Spinal cord (tissue), 10 donors: ENCODE results near the gene SLC35E3. TPM values are rescaled to one million over a fixed set of nuclear protein-coding genes. Genes with fewer than 3 reads are reported as not detected.
"Not testable (repeated sequence)": the region's sequence is repeated elsewhere in the genome, so short reads cannot be mapped to it uniquely, and the experiment has no call there.

Source experiments
- DNase-seq, 6 donors: peaks; one replicate each; pipeline versions ENCODE4 v3.0.0 to v3.0.0-alpha.2; 2013 to 2015; ENCODE audit warnings: low spot score in 6 of 6, low read depth in 4 of 6
- H3K27ac ChIP-seq: one replicate; pipeline ENCODE4 v1.5.1; 2013; ENCODE audit warnings: low read depth, low read length, control low read depth
- H3K27me3 ChIP-seq: one replicate; pipeline ENCODE4 v1.6.1; 2013; ENCODE audit warnings: low read length; ENCODE audit not compliant: control insufficient read depth, insufficient read depth
- H3K36me3 ChIP-seq: one replicate; pipeline ENCODE4 v1.6.1; 2013; ENCODE audit warnings: low read length; ENCODE audit not compliant: control insufficient read depth, insufficient read depth
- H3K4me1 ChIP-seq: one replicate; pipeline ENCODE4 v1.6.1; 2013; ENCODE audit warnings: low read length; ENCODE audit not compliant: control insufficient read depth, insufficient read depth
- H3K4me3 ChIP-seq: one replicate; pipeline ENCODE4 v1.5.1; 2013; ENCODE audit warnings: low read depth, low read length, control low read depth
- H3K9me3 ChIP-seq: one replicate; pipeline ENCODE4 v1.6.1; 2013; ENCODE audit warnings: low read length; ENCODE audit not compliant: control insufficient read depth, insufficient read depth
- WGBS: methylation state at CpG from one replicate; pipeline ENCODE4 v1.1.5; 2013; ENCODE audit warnings: missing lambda C conversion rate; ENCODE audit not compliant: insufficient coverage; 5-methylcytosine and 5-hydroxymethylcytosine counted together
- polyA plus RNA-seq, 2 donors: library from polyadenylated mRNA; unstranded; fragments of 120-200 nt; gene quantifications; one replicate each; pipeline ENCODE4 v1.2.1, GENCODE V29; 2013; ENCODE audit not compliant: insufficient read length in 2 of 2
- total RNA-seq, 2 donors: library from RNA; depleted of rRNA in 1 of 2; stranded (reverse); fragments of 120-200 nt in 1 of 2; fragments of >200 nt in 1 of 2; gene quantifications; one replicate each; pipeline versions ENCODE4 v1.2.3 to v1.2.4, GENCODE V29; 2013 to 2014
- donor health status: healthy.

Gene SLC35E3
- total and polyA plus RNA-seq, 4 donors, result 7.3 to 26.7 (median 16.8) TPM

GRCh38 chr12:68808388-68809189 is 62.6 kb downstream of the SLC35E3 start:
- Histone ChIP-seq H3K36me3 (peaks cover 12% of the 10 kb centered on the region), H3K27me3 (no peaks in the 10 kb centered on the region), H3K9me3 (no peaks in the 10 kb centered on the region), H3K4me3 (peak overlapping the region; percentile 83), H3K4me1 (peaks cover 6% of the 10 kb centered on the region), H3K27ac (peak overlapping the region; percentile 95)
- under 1% methylated on average over 51 of the region's 61 CpGs for WGBS
- peak in 5 of 6 donors; percentile 10 to 77 (median 37) for DNase-seq

- peaks cover 6% of the 10 kb centered on the region for H3K4me1 ChIP-seq
- WGBS, result no CpG with 5 or more reads among the region's 12 CpGs
- H3K4me3 ChIP-seq, result peak overlapping the region; percentile 83
- H3K9me3 ChIP-seq, result no peaks in the 10 kb centered on the region
- no peaks in the 10 kb centered on the region for H3K27me3 ChIP-seq
- H3K27ac ChIP-seq, result peak overlapping the region; percentile 95
- no peak for DNase-seq
- peaks cover 15% of the 10 kb centered on the region for H3K36me3 ChIP-seq
These were observed 63.4 kb downstream of the SLC35E3 start for GRCh38 chr12:68809190-68810026.

GRCh38 chr12:68810027-68810389 is 64.0 kb downstream of the SLC35E3 start:
- not testable (repeated sequence) for H3K4me3 ChIP-seq, DNase-seq, H3K27me3 ChIP-seq, H3K4me1 ChIP-seq, H3K27ac ChIP-seq, H3K9me3 ChIP-seq
- 96% methylated on average over 10 of the region's 13 CpGs for WGBS
- H3K36me3 ChIP-seq, result peaks cover 15% of the 10 kb centered on the region

- H3K9me3 ChIP-seq, H3K27me3 ChIP-seq, DNase-seq, H3K27ac ChIP-seq, H3K4me3 ChIP-seq, H3K4me1 ChIP-seq: not testable (repeated sequence)
- WGBS, result 92% methylated on average over 4 of the region's 6 CpGs
- peaks cover 22% of the 10 kb centered on the region for H3K36me3 ChIP-seq
These were observed 65.6 kb downstream of the SLC35E3 start for GRCh38 chr12:68811573-68811972.

GRCh38 chr12:68812553-68813241 is 66.7 kb downstream of the SLC35E3 start:
- DNase-seq, result no peak
- H3K36me3 ChIP-seq, result peaks cover 29% of the 10 kb centered on the region
- H3K9me3 ChIP-seq, result no peaks in the 10 kb centered on the region
- no peaks in the 10 kb centered on the region for H3K27me3 ChIP-seq
- H3K27ac ChIP-seq, result no peak overlapping the region
- no peaks in the 10 kb centered on the region for H3K4me1 ChIP-seq
- no CpG with 5 or more reads among the region's 1 CpG for WGBS
- H3K4me3 ChIP-seq, result no peak overlapping the region

- no peaks in the 10 kb centered on the region for H3K4me1 ChIP-seq
- no peaks in the 10 kb centered on the region for H3K9me3 ChIP-seq
- H3K27ac ChIP-seq, result no peak overlapping the region
- H3K27me3 ChIP-seq, result no peaks in the 10 kb centered on the region
- H3K36me3 ChIP-seq, result peaks cover 32% of the 10 kb centered on the region
- WGBS, result no CpG with 5 or more reads among the region's 2 CpGs
- H3K4me3 ChIP-seq, result no peak overlapping the region
- no peak for DNase-seq
These were observed 67.2 kb downstream of the SLC35E3 start for GRCh38 chr12:68813242-68813593.

- no peaks in the 10 kb centered on the region for H3K27me3 ChIP-seq
- peaks cover 39% of the 10 kb centered on the region for H3K36me3 ChIP-seq
- H3K9me3 ChIP-seq, result no peaks in the 10 kb centered on the region
- no peak overlapping the region for H3K27ac ChIP-seq
- no peaks in the 10 kb centered on the region for H3K4me1 ChIP-seq
- no peak overlapping the region for H3K4me3 ChIP-seq
- no CpG with 5 or more reads among the region's 3 CpGs for WGBS
- no peak for DNase-seq
These were observed 68.7 kb downstream of the SLC35E3 start for GRCh38 chr12:68814490-68815231.

- DNase-seq, result no peak
- Histone ChIP-seq H3K4me1 (no peaks in the 10 kb centered on the region), H3K4me3 (no peak overlapping the region), H3K36me3 (peaks cover 34% of the 10 kb centered on the region), H3K9me3 (no peaks in the 10 kb centered on the region), H3K27me3 (no peaks in the 10 kb centered on the region), H3K27ac (no peak overlapping the region)
- WGBS, result 92% methylated on average over 2 of the region's 5 CpGs
These were observed 69.4 kb downstream of the SLC35E3 start for GRCh38 chr12:68815232-68815927.
